GM23338 (cell line): ENCODE measurements around the gene FER.

Source experiments
- CREB1 ChIP-seq: fragments of 250-450 bp; sonication (Bioruptor Pico); IDR thresholded peaks from 2 replicates; pipeline ENCODE4 v1.5.0; 2020; ENCODE audit warnings: low read depth, mild to moderate bottlenecking, moderate library complexity
- ETS1 ChIP-seq: IDR thresholded peaks from 2 replicates; pipeline ENCODE4 v1.6.1; 2016; ENCODE audit warnings: antibody characterized with exemption
- EZH2 ChIP-seq: fragments of 200-600 bp; sonication (generic); IDR thresholded peaks from one replicate; pipeline ENCODE4 v1.8.0; 2017; ENCODE audit warnings: antibody characterized with exemption, mild to moderate bottlenecking, low read depth; ENCODE audit not compliant: unreplicated experiment
- EZH2phosphoT487 ChIP-seq: fragments of 200-600 bp; sonication (generic); IDR thresholded peaks from one replicate; pipeline ENCODE4 v1.8.1; 2018; ENCODE audit warnings: antibody characterized with exemption; ENCODE audit not compliant: unreplicated experiment
- JUNB ChIP-seq: IDR thresholded peaks from one replicate; pipeline ENCODE4 v1.6.1; 2016; ENCODE audit warnings: antibody characterized with exemption; ENCODE audit not compliant: unreplicated experiment
- NANOG ChIP-seq: IDR thresholded peaks from 2 replicates; pipeline ENCODE4 v1.6.1; 2016; ENCODE audit warnings: antibody characterized with exemption, borderline replicate concordance
- POLR2AphosphoS5 ChIP-seq: IDR thresholded peaks from 2 replicates; pipeline ENCODE4 v1.6.1; 2016; ENCODE audit warnings: antibody characterized with exemption, low read depth
- STAT1 ChIP-seq: IDR thresholded peaks from one replicate; pipeline ENCODE4 v1.6.1; 2016; ENCODE audit warnings: antibody characterized with exemption; ENCODE audit not compliant: unreplicated experiment
- TF ChIP-seq, protein P1 (sequence below): IDR thresholded peaks from one replicate; pipeline ENCODE4 v1.6.1; 2018; ENCODE audit warnings: antibody characterized with exemption; ENCODE audit not compliant: unreplicated experiment
- TF ChIP-seq, protein P2 (sequence below), 2 experiments: fragments of 200-600 bp in 1 of 2; sonication (generic) in 1 of 2; conservative IDR thresholded peaks; 2 replicates each; pipeline versions ENCODE4 v1.5.1 to v1.6.1; 2016 to 2017; ENCODE audit warnings: antibody characterized with exemption in 2 of 2, low read depth in 2 of 2, mild to moderate bottlenecking in 2 of 2, moderate library complexity in 1 of 2

GRCh38 chr5:109100971-109101370 lies 353.3 kb downstream of the FER start:
- TF ChIP-seq, protein P1, sequence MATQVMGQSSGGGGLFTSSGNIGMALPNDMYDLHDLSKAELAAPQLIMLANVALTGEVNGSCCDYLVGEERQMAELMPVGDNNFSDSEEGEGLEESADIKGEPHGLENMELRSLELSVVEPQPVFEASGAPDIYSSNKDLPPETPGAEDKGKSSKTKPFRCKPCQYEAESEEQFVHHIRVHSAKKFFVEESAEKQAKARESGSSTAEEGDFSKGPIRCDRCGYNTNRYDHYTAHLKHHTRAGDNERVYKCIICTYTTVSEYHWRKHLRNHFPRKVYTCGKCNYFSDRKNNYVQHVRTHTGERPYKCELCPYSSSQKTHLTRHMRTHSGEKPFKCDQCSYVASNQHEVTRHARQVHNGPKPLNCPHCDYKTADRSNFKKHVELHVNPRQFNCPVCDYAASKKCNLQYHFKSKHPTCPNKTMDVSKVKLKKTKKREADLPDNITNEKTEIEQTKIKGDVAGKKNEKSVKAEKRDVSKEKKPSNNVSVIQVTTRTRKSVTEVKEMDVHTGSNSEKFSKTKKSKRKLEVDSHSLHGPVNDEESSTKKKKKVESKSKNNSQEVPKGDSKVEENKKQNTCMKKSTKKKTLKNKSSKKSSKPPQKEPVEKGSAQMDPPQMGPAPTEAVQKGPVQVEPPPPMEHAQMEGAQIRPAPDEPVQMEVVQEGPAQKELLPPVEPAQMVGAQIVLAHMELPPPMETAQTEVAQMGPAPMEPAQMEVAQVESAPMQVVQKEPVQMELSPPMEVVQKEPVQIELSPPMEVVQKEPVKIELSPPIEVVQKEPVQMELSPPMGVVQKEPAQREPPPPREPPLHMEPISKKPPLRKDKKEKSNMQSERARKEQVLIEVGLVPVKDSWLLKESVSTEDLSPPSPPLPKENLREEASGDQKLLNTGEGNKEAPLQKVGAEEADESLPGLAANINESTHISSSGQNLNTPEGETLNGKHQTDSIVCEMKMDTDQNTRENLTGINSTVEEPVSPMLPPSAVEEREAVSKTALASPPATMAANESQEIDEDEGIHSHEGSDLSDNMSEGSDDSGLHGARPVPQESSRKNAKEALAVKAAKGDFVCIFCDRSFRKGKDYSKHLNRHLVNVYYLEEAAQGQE, result no peak
- TF ChIP-seq, protein P2, sequence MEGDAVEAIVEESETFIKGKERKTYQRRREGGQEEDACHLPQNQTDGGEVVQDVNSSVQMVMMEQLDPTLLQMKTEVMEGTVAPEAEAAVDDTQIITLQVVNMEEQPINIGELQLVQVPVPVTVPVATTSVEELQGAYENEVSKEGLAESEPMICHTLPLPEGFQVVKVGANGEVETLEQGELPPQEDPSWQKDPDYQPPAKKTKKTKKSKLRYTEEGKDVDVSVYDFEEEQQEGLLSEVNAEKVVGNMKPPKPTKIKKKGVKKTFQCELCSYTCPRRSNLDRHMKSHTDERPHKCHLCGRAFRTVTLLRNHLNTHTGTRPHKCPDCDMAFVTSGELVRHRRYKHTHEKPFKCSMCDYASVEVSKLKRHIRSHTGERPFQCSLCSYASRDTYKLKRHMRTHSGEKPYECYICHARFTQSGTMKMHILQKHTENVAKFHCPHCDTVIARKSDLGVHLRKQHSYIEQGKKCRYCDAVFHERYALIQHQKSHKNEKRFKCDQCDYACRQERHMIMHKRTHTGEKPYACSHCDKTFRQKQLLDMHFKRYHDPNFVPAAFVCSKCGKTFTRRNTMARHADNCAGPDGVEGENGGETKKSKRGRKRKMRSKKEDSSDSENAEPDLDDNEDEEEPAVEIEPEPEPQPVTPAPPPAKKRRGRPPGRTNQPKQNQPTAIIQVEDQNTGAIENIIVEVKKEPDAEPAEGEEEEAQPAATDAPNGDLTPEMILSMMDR (conservative IDR thresholded peaks at IDR 0.05; ENCODE audit: low read depth in 2 of 2), result no peak
- TF ChIP-seq EZH2 (no peak), CREB1 (no peak), POLR2AphosphoS5 (no peak), EZH2phosphoT487 (no peak), JUNB (no peak), ETS1 (no peak), NANOG (no peak), STAT1 (no peak)
